Measurements from ENCODE around the gene TMEM243.

Gene TMEM243

GRCh38 chr7:87146740-87147386, 72.7 kb downstream of the TMEM243 start:
- H3K9ac ChIP-seq = no peak overlapping the region
- H3K79me2 ChIP-seq = no peaks in the 10 kb centered on the region
- H2AFZ ChIP-seq = no peak overlapping the region
- no peaks in the 10 kb centered on the region for H3K36me3 ChIP-seq (ENCODE audit: control insufficient read depth, insufficient read depth, low read length)
- H3K4me1 ChIP-seq = peaks cover 5% of the 10 kb centered on the region
- H3K27ac ChIP-seq = no peak overlapping the region
- H3K9me3 ChIP-seq (ENCODE audit: control insufficient read depth, low read length) = no peaks in the 10 kb centered on the region
- TF ChIP-seq, protein P1, sequence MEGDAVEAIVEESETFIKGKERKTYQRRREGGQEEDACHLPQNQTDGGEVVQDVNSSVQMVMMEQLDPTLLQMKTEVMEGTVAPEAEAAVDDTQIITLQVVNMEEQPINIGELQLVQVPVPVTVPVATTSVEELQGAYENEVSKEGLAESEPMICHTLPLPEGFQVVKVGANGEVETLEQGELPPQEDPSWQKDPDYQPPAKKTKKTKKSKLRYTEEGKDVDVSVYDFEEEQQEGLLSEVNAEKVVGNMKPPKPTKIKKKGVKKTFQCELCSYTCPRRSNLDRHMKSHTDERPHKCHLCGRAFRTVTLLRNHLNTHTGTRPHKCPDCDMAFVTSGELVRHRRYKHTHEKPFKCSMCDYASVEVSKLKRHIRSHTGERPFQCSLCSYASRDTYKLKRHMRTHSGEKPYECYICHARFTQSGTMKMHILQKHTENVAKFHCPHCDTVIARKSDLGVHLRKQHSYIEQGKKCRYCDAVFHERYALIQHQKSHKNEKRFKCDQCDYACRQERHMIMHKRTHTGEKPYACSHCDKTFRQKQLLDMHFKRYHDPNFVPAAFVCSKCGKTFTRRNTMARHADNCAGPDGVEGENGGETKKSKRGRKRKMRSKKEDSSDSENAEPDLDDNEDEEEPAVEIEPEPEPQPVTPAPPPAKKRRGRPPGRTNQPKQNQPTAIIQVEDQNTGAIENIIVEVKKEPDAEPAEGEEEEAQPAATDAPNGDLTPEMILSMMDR (IDR thresholded peaks at IDR 0.05) = no peak
- no peaks in the 10 kb centered on the region for H3K27me3 ChIP-seq (ENCODE audit: control insufficient read depth, insufficient read depth, low read length)
- no peak overlapping the region for H3K4me3 ChIP-seq (ENCODE audit: low read depth, low read length)
- no peak overlapping the region for H3K4me2 ChIP-seq (ENCODE audit: low read length)

All from parathyroid adenoma (tissue), 2 donors.